Caco-2 (cell line): Measurements from ENCODE around the gene HDAC9. TPM values are rescaled to one million over a fixed set of nuclear protein-coding genes. Genes with fewer than 3 reads are reported as not detected.

Experiments
- Bru-seq: library from RNA; stranded (reverse); fragments of 400-500 nt; gene quantifications from one replicate; lab custom pipeline; 2021; lab: Mats Ljungman, UMichigan
- BruChase-seq, 2 experiments: library from RNA; stranded (reverse); fragments of 400-500 nt; gene quantifications; one replicate each; lab custom pipeline; 2021; lab: Mats Ljungman, UMichigan
- BruUV-seq: library from RNA; stranded (reverse); fragments of 400-500 nt; replicated peaks from 2 replicates; lab custom pipeline; 2021; lab: Mats Ljungman, UMichigan
- CTCF ChIA-PET: fragments of 300-600 bp; sonication (Branson Sonifier 250); formaldehyde crosslinking; loops from one replicate; lab custom pipeline; 2022; ENCODE audit warnings: antibody characterized with exemption; lab: Charles Lee
- POLR2A ChIA-PET: fragments of 300-600 bp; sonication (Branson Sonifier 250); formaldehyde crosslinking; loops from one replicate; lab custom pipeline; 2022; ENCODE audit warnings: antibody characterized with exemption; lab: Charles Lee
- DNase-seq, 2 experiments: peaks; one replicate each; pipeline versions ENCODE4 v3.0.0 to v3.0.0-alpha.2; 2020 to 2022
- H3K27me3 ChIP-seq: replicated peaks from 2 replicates; pipeline ENCODE4 v1.6.0; 2011; ENCODE audit warnings: low read length; ENCODE audit not compliant: control insufficient read depth, insufficient read depth
- H3K36me3 ChIP-seq: 2 replicates; pipeline ENCODE4 v1.5.1; 2011; ENCODE audit warnings: low read length; ENCODE audit not compliant: control insufficient read depth, insufficient read depth
- H3K4me1 ChIP-seq: fragments of 250-450 bp; sonication (Bioruptor Pico); 2 replicates; pipeline ENCODE4 v1.5.1; 2020; ENCODE audit warnings: mild to moderate bottlenecking
- H3K4me3 ChIP-seq: 2 replicates; pipeline ENCODE4 v1.5.1; 2011; ENCODE audit warnings: low read depth, mild to moderate bottlenecking, control low read depth, low read length
- H3K9me3 ChIP-seq: fragments of 250-450 bp; sonication (Bioruptor Pico); 2 replicates; pipeline ENCODE4 v1.5.1; 2020; ENCODE audit warnings: mild to moderate bottlenecking, moderate library complexity
- H3K27ac Mint-ChIP-seq: one replicate; pipeline ENCODE4 v1.8.0; 2022; ENCODE audit warnings: mixed read lengths; ENCODE audit not compliant: unreplicated experiment
- H3K27me3 Mint-ChIP-seq: one replicate; pipeline ENCODE4 v1.8.0; 2022; ENCODE audit warnings: mixed read lengths; ENCODE audit not compliant: insufficient read depth, unreplicated experiment
- H3K36me3 Mint-ChIP-seq: one replicate; pipeline ENCODE4 v1.8.0; 2022; ENCODE audit warnings: mild to moderate bottlenecking, mixed read lengths; ENCODE audit not compliant: insufficient read depth, unreplicated experiment
- H3K4me1 Mint-ChIP-seq: one replicate; pipeline ENCODE4 v1.8.0; 2022; ENCODE audit warnings: low read depth, mixed read lengths; ENCODE audit not compliant: unreplicated experiment
- H3K4me3 Mint-ChIP-seq: one replicate; pipeline ENCODE4 v1.8.0; 2022; ENCODE audit warnings: mild to moderate bottlenecking, moderate library complexity, mixed read lengths; ENCODE audit not compliant: unreplicated experiment
- H3K9me3 Mint-ChIP-seq: one replicate; pipeline ENCODE4 v1.8.0; 2022; ENCODE audit warnings: mixed read lengths; ENCODE audit not compliant: unreplicated experiment
- CTCF ChIP-seq, 2 experiments: fragments of 200-600 bp in 1 of 2; IDR thresholded peaks; 1 replicate in 1 of 2; 2 replicates in 1 of 2; pipeline versions ENCODE4 v1.5.1 to v1.8.0; 2011 to 2022; ENCODE audit warnings: antibody characterized with exemption in 1 of 2, control low read depth in 1 of 2, inconsistent platforms in 1 of 2, low read depth in 1 of 2, low read length in 1 of 2, mild to moderate bottlenecking in 1 of 2, moderate library complexity in 1 of 2; ENCODE audit not compliant: insufficient read depth in 1 of 2, severe bottlenecking in 1 of 2, unreplicated experiment in 1 of 2
- intact Hi-C: fragments of 100-400 bp; cut with micrococcal nuclease; formaldehyde crosslinking; loops from one replicate; pipeline ENCODE4 v1.10.0; 2022; ENCODE audit not compliant: unreplicated experiment
- long read RNA-seq: library from polyadenylated mRNA; stranded (forward); transcript quantifications from one replicate; pipeline ENCODE4 v2.0.0, GENCODE V29; 2022
- total RNA-seq: library from RNA; stranded (reverse); gene quantifications from 2 replicates; pipeline ENCODE4 v1.2.3, GENCODE V29; 2022

Gene HDAC9
- total RNA-seq = 0.27 and 0.81 TPM in 2 replicates
- Bru-seq, nascent RNA = percentile 13 among the genes with signal in this experiment
- BruChase-seq, experiment 1, labeled RNA remaining after a 2-hour chase = percentile 14 among the genes with signal in this experiment
- percentile 10 among the genes with signal in this experiment for BruChase-seq, experiment 2, labeled RNA remaining after a 6-hour chase
- long read RNA-seq = 0 reads

- ChIA-PET POLR2A (no interaction called here), CTCF (no interaction called here)
- Mint-ChIP-seq H3K4me3 (no peak within 1 kb of the TSS), H3K36me3 (no peaks in the 10 kb centered on the region), H3K27ac (no peak within 1 kb of the TSS), H3K27me3 (peaks cover 5% of the 10 kb centered on the region), H3K9me3 (no peaks in the 10 kb centered on the region), H3K4me1 (no peaks in the 10 kb centered on the region)
- BruUV-seq = no TSS peak
- no peak for DNase-seq
- Histone ChIP-seq H3K4me1 (no peaks in the 10 kb centered on the region), H3K9me3 (no peaks in the 10 kb centered on the region), H3K4me3 (no peak within 1 kb of the TSS), H3K27me3 (no peaks in the 10 kb centered on the region), H3K36me3 (no peaks in the 10 kb centered on the region)
- no peak for TF ChIP-seq CTCF (IDR thresholded peaks at IDR 0.05; ENCODE audit: insufficient read depth in 1 of 2, low read depth in 1 of 2, low read length in 1 of 2, severe bottlenecking in 1 of 2, unreplicated experiment in 1 of 2)
- intact Hi-C loops = no loop called here
These were observed at the start of gene HDAC9 for GRCh38 chr7:18495412-18496340. TSS of gene HDAC9 (plus strand) at chr7:18495749. CDS start at chr7:18496303, 554 bp downstream.

GRCh38 chr7:18445916-18446520 is 49.5 kb upstream of the HDAC9 start:
- Histone ChIP-seq H3K4me1 (no peaks in the 10 kb centered on the region), H3K9me3 (no peaks in the 10 kb centered on the region), H3K4me3 (no peak overlapping the region), H3K36me3 (no peaks in the 10 kb centered on the region), H3K27me3 (no peaks in the 10 kb centered on the region)
- Mint-ChIP-seq H3K27ac (no peak overlapping the region), H3K27me3 (no peaks in the 10 kb centered on the region), H3K4me3 (no peak overlapping the region), H3K4me1 (no peaks in the 10 kb centered on the region), H3K9me3 (no peaks in the 10 kb centered on the region), H3K36me3 (no peaks in the 10 kb centered on the region)
- ChIA-PET CTCF (no interaction called here), POLR2A (no interaction called here)
- no peak for DNase-seq
- intact Hi-C loops = no loop called here
- BruUV-seq = no TSS peak
- no peak for TF ChIP-seq CTCF (IDR thresholded peaks at IDR 0.05; ENCODE audit: insufficient read depth in 1 of 2, low read depth in 1 of 2, low read length in 1 of 2, severe bottlenecking in 1 of 2, unreplicated experiment in 1 of 2)

GRCh38 chr7:18450019-18450418 is 45.5 kb upstream of the HDAC9 start:
- no peak for TF ChIP-seq CTCF (IDR thresholded peaks at IDR 0.05; ENCODE audit: insufficient read depth in 1 of 2, low read depth in 1 of 2, low read length in 1 of 2, severe bottlenecking in 1 of 2, unreplicated experiment in 1 of 2)
- Mint-ChIP-seq H3K9me3 (no peaks in the 10 kb centered on the region), H3K36me3 (no peaks in the 10 kb centered on the region), H3K4me3 (no peak overlapping the region), H3K27me3 (no peaks in the 10 kb centered on the region), H3K4me1 (no peaks in the 10 kb centered on the region), H3K27ac (no peak overlapping the region)
- ChIA-PET CTCF (no interaction called here), POLR2A (no interaction called here)
- no peaks in the 10 kb centered on the region for H3K36me3 ChIP-seq
- intact Hi-C loops = no loop called here
- H3K4me1 ChIP-seq = no peaks in the 10 kb centered on the region
- H3K9me3 ChIP-seq = no peaks in the 10 kb centered on the region
- H3K4me3 ChIP-seq = no peak overlapping the region
- H3K27me3 ChIP-seq = no peaks in the 10 kb centered on the region
- BruUV-seq = no TSS peak
- no peak for DNase-seq
